GM21529 (cell line): ENCODE measurements around the gene CELF4.

Experiments
- ATAC-seq: cut with Tn5 transposase; IDR thresholded peaks from one replicate; pipeline ENCODE4 v1.9.1; 2021; ENCODE audit not compliant: unreplicated experiment

Gene CELF4

GRCh38 chr18:37527395-37527794 lies 38.2 kb downstream of the CELF4 start:
- no peak for ATAC-seq

- no peak for ATAC-seq
These were observed 40.4 kb downstream of the CELF4 start for GRCh38 chr18:37525262-37525585.

GRCh38 chr18:37524498-37525261 lies 40.9 kb downstream of the CELF4 start:
- ATAC-seq = no peak

GRCh38 chr18:37524139-37524497 lies 41.5 kb downstream of the CELF4 start:
- ATAC-seq = no peak

GRCh38 chr18:37521510-37522465 lies 43.8 kb downstream of the CELF4 start:
- no peak for ATAC-seq

- no peak for ATAC-seq
These were observed 45.1 kb downstream of the CELF4 start for GRCh38 chr18:37520508-37520907.

- no peak for ATAC-seq
These were observed 46.0 kb downstream of the CELF4 start for GRCh38 chr18:37519510-37520135.

GRCh38 chr18:37516361-37516853 lies 49.2 kb downstream of the CELF4 start:
- no peak for ATAC-seq

GRCh38 chr18:37514953-37515352 lies 50.6 kb downstream of the CELF4 start:
- ATAC-seq = no peak

GRCh38 chr18:37512400-37512799 lies 53.2 kb downstream of the CELF4 start:
- ATAC-seq = no peak

GRCh38 chr18:37511721-37512298 lies 53.8 kb downstream of the CELF4 start:
- ATAC-seq = no peak

- ATAC-seq = no peak
These were observed 56.0 kb downstream of the CELF4 start for GRCh38 chr18:37509600-37509999.

- no peak for ATAC-seq
These were observed 57.4 kb downstream of the CELF4 start for GRCh38 chr18:37508207-37508606.

GRCh38 chr18:37507239-37507638 lies 58.4 kb downstream of the CELF4 start:
- no peak for ATAC-seq

- ATAC-seq = no peak
These were observed 59.6 kb downstream of the CELF4 start for GRCh38 chr18:37506001-37506400.

- ATAC-seq = no peak
These were observed 60.3 kb downstream of the CELF4 start for GRCh38 chr18:37505321-37505720.

GRCh38 chr18:37502601-37503000 lies 63.0 kb downstream of the CELF4 start:
- ATAC-seq = no peak

- ATAC-seq = no peak
These were observed 63.6 kb downstream of the CELF4 start for GRCh38 chr18:37502036-37502435.

GRCh38 chr18:37501136-37501535 lies 64.5 kb downstream of the CELF4 start:
- no peak for ATAC-seq

GRCh38 chr18:37499913-37500312 lies 65.7 kb downstream of the CELF4 start:
- no peak for ATAC-seq

GRCh38 chr18:37499044-37499443 lies 66.6 kb downstream of the CELF4 start:
- no peak for ATAC-seq
